NCI-H1092 (cell line): ENCODE data around the gene GRM4.

Experiments used
- DNase-seq: peaks from one replicate; lab custom pipeline; 2025; lab: John Stamatoyannopoulos, UW

The GRM4 gene

GRCh38 chr6:34084591-34085290 lies 61.1 kb downstream of the GRM4 start:
- DNase-seq: no peak

- DNase-seq: no peak
Measured at GRCh38 chr6:34082864-34083626, 62.8 kb downstream of the GRM4 start.

- DNase-seq: no peak
Measured at GRCh38 chr6:34082348-34082747, 63.5 kb downstream of the GRM4 start.

- DNase-seq: no peak
Measured at GRCh38 chr6:34080357-34080756, 65.5 kb downstream of the GRM4 start.

- no peak for DNase-seq
Measured at GRCh38 chr6:34079899-34080298, 66.0 kb downstream of the GRM4 start.

GRCh38 chr6:34075906-34076305 lies 70.0 kb downstream of the GRM4 start:
- no peak for DNase-seq

GRCh38 chr6:34074064-34074742 lies 71.7 kb downstream of the GRM4 start:
- peak; percentile 3 for DNase-seq

GRCh38 chr6:34073540-34073939 lies 72.3 kb downstream of the GRM4 start:
- no peak for DNase-seq

GRCh38 chr6:34072727-34073126 lies 73.2 kb downstream of the GRM4 start:
- no peak for DNase-seq

GRCh38 chr6:34071884-34072379 lies 74.0 kb downstream of the GRM4 start:
- DNase-seq: no peak

GRCh38 chr6:34071136-34071883 lies 74.6 kb downstream of the GRM4 start:
- DNase-seq: no peak

- no peak for DNase-seq
Measured at GRCh38 chr6:34070315-34071135, 75.4 kb downstream of the GRM4 start.

GRCh38 chr6:34068462-34069044 lies 77.3 kb downstream of the GRM4 start:
- no peak for DNase-seq

- no peak for DNase-seq
Measured at GRCh38 chr6:34067814-34068213, 78.1 kb downstream of the GRM4 start.

GRCh38 chr6:34066772-34067770 lies 78.8 kb downstream of the GRM4 start:
- DNase-seq: no peak

GRCh38 chr6:34066218-34066571 lies 79.7 kb downstream of the GRM4 start:
- DNase-seq: peak; percentile 4

GRCh38 chr6:34065466-34066217 lies 80.2 kb downstream of the GRM4 start:
- no peak for DNase-seq

GRCh38 chr6:34064675-34065074 lies 81.2 kb downstream of the GRM4 start:
- no peak for DNase-seq

GRCh38 chr6:34063651-34064050 lies 82.2 kb downstream of the GRM4 start:
- no peak for DNase-seq
